Testis (tissue), 3 donors: ENCODE results near the gene MYMX. TPM values are rescaled to one million over a fixed set of nuclear protein-coding genes. Genes with fewer than 3 reads are reported as not detected.
A peak's percentile ranks its signal among the peaks of the same experiment; 100 is the strongest.

ENCODE experiments used
- DNase-seq: peaks from one replicate; pipeline ENCODE4 v3.0.0-alpha.2; 2019
- H3K27ac ChIP-seq, 2 donors: fragments of 200-600 bp; sonication (generic); one replicate each; pipeline ENCODE4 v1.5.1; 2019
- H3K27me3 ChIP-seq: fragments of 200-600 bp; sonication (generic); one replicate; pipeline ENCODE4 v1.5.1; 2019
- H3K36me3 ChIP-seq: fragments of 200-600 bp; sonication (generic); one replicate; pipeline ENCODE4 v1.5.1; 2017; ENCODE audit warnings: low read depth; ENCODE audit errors: missing control alignments
- H3K4me1 ChIP-seq: fragments of 200-600 bp; sonication (generic); one replicate; pipeline ENCODE4 v1.5.1; 2019
- H3K4me3 ChIP-seq, 2 donors: fragments of 200-600 bp; sonication (generic); one replicate each; pipeline ENCODE4 v1.5.1; 2017 to 2019
- H3K9me3 ChIP-seq: fragments of 200-600 bp; sonication (generic); one replicate; pipeline ENCODE4 v1.5.1; 2017
- POLR2A ChIP-seq: fragments of 450-650 bp; IDR thresholded peaks from one replicate; pipeline ENCODE4 v1.6.1; 2017; ENCODE audit warnings: antibody characterized with exemption, mild to moderate bottlenecking, moderate library complexity
- WGBS, 2 donors: methylation state at CpG; one replicate each; pipeline ENCODE4 v1.1.5; 2018; 5-methylcytosine and 5-hydroxymethylcytosine counted together
- intact Hi-C: fragments of 100-400 bp; cut with DNase I; formaldehyde crosslinking; loops from one replicate; pipeline ENCODE4 v1.15.1; 2023; ENCODE audit warnings: low total_unique reads
- polyA plus RNA-seq: library from polyadenylated mRNA; stranded (reverse); fragments of 350-450 nt; fragmentation: Illumina TruSeq; extraction: RNeasy Lipid Tissue Mini Kit (QIAGEN cat#74804); gene quantifications from one replicate; pipeline ENCODE4 v1.2.3, GENCODE V29; 2014; ENCODE audit warnings: low read depth, low replicate concordance; ENCODE audit not compliant: insufficient read depth
- total RNA-seq, 2 donors: library from RNA; depleted of rRNA; stranded (reverse); fragments of >200 nt; gene quantifications; one replicate each; pipeline ENCODE4 v1.2.3, GENCODE V29; 2016
- TF ChIP-seq, protein P1 (sequence below), 3 experiments: fragments of 450-650 bp in 2 of 3; fragments of 200-600 bp in 1 of 3; sonication (generic) in 1 of 3; IDR thresholded peaks; one replicate each; pipeline ENCODE4 v1.5.1; 2016 to 2019; ENCODE audit warnings: antibody characterized with exemption in 3 of 3, mild to moderate bottlenecking in 2 of 3, moderate library complexity in 1 of 3

MYMX gene
- total and polyA plus RNA-seq, 3 donors from 2014 or later, result 0.73 to 0.87 TPM; not detected in 1

DNA sequence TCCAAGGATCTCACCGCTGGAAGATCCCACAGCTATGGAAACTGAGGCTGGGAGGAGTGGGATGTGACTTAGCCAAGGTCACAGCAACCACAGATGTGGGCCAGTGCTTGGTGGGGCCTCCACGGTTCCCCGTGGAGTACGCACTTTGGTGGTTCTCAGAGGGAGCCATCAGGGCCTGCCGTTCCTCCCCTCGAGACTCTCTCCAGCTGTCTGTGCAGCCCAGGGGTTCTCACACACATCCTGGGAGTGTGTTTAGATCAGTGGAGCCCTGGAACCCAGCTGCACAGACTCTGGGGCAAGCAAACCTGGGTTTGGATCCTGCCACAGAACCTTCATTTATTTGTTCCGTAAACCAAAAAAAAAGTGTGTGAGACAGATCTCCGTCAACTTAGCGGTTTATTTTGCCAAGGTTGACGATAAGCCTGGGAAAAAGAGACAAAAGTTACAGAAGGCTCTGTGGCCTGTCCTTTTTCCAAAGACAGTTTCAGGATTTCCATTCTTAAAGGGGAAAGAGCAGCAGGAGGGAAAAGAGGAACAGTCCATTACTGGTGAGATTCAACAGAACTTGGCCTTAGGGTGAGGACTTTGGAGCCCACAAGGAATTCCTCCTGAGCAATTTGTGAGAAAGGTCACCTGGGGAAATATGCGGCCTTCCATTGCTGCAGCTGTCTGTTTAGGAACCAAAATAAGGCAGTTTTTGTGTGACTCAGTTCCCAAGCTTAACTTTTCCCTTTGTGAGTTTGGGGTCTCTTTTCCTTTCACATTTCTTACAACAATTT lies 13.6 kb upstream of the MYMX start:
- intact Hi-C loops, result no loop called here
- H3K4me3 ChIP-seq, result no peak overlapping the region
- H3K36me3 ChIP-seq, result no peaks in the 10 kb centered on the region
- no peaks in the 10 kb centered on the region for H3K27me3 ChIP-seq
- peak overlapping the region in 1 of 2 donors; percentile 60 for H3K27ac ChIP-seq
- DNase-seq, result no peak
- no peaks in the 10 kb centered on the region for H3K9me3 ChIP-seq
- TF ChIP-seq POLR2A, result no peak
- TF ChIP-seq, protein P1, sequence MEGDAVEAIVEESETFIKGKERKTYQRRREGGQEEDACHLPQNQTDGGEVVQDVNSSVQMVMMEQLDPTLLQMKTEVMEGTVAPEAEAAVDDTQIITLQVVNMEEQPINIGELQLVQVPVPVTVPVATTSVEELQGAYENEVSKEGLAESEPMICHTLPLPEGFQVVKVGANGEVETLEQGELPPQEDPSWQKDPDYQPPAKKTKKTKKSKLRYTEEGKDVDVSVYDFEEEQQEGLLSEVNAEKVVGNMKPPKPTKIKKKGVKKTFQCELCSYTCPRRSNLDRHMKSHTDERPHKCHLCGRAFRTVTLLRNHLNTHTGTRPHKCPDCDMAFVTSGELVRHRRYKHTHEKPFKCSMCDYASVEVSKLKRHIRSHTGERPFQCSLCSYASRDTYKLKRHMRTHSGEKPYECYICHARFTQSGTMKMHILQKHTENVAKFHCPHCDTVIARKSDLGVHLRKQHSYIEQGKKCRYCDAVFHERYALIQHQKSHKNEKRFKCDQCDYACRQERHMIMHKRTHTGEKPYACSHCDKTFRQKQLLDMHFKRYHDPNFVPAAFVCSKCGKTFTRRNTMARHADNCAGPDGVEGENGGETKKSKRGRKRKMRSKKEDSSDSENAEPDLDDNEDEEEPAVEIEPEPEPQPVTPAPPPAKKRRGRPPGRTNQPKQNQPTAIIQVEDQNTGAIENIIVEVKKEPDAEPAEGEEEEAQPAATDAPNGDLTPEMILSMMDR (IDR thresholded peaks at IDR 0.05), result no peak
- peaks cover 11% of the 10 kb centered on the region for H3K4me1 ChIP-seq
- WGBS, 2 donors, result 53 to 57% methylated on average over 7 to 11 of the region's 11 CpGs

GRCh38 chr6:44203955-44204354 lies 12.8 kb upstream of the MYMX start:
- H3K9me3 ChIP-seq, result no peaks in the 10 kb centered on the region
- no peak for DNase-seq
- H3K4me3 ChIP-seq, result no peak overlapping the region
- peaks cover 11% of the 10 kb centered on the region for H3K4me1 ChIP-seq
- no peaks in the 10 kb centered on the region for H3K36me3 ChIP-seq
- intact Hi-C loops, result no loop called here
- TF ChIP-seq POLR2A, result no peak
- TF ChIP-seq, protein P1 (IDR thresholded peaks at IDR 0.05), result no peak
- no peaks in the 10 kb centered on the region for H3K27me3 ChIP-seq
- H3K27ac ChIP-seq, result no peak overlapping the region
- WGBS, 2 donors, result 88 to 94% methylated on average over 6 of the region's 6 CpGs

DNA sequence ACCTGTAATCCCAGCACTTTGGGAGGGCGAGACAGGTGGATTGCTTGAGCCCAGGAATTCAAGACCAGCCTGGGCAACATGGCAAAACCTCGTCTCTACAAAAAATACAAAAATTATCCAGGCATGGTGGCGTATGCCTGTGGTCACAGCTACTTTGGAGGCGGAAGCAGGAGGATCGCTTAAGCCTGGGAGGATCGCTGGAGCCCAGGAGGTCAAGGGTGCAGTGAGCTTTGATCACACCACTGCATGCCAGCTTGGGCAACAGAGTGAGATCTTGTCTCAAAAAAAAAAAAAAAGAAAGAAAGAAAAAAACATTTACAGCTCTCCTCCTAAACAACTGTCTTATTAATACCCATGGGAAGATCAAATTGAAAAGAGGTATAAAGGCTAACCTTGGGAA lies 8.8 kb upstream of the MYMX start:
- TF ChIP-seq, protein P1 (IDR thresholded peaks at IDR 0.05), result no peak
- TF ChIP-seq POLR2A, result no peak
- Histone ChIP-seq H3K4me3 (no peak overlapping the region), H3K27ac (no peak overlapping the region), H3K36me3 (no peaks in the 10 kb centered on the region), H3K27me3 (no peaks in the 10 kb centered on the region), H3K4me1 (peaks cover 5% of the 10 kb centered on the region), H3K9me3 (no peaks in the 10 kb centered on the region)
- intact Hi-C loops, result no loop called here
- 87 to 90% methylated on average over 6 of the region's 6 CpGs for WGBS, 2 donors
- DNase-seq, result no peak

DNA sequence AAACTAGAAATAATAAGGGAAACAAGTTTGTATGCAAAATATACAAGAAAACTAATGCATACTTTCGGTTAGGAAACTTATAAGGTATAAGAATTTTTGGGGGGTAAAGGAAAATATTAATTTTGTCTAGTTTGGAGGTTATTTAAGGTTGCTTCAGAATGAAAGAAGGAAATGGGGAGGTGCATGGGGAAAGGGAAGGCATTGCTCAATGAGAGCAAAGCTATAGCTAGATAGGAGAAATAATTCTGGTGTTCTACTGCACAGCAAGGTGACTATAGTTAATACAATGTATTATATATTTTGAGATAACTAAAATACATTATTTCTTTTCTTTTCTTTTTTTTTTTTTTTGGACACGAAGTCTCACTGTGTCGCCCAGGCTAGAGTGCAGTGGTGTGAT lies 5.4 kb upstream of the MYMX start:
- Histone ChIP-seq H3K9me3 (no peaks in the 10 kb centered on the region), H3K36me3 (no peaks in the 10 kb centered on the region), H3K4me1 (no peaks in the 10 kb centered on the region), H3K27me3 (no peaks in the 10 kb centered on the region), H3K27ac (no peak overlapping the region), H3K4me3 (no peak overlapping the region)
- intact Hi-C loops, result no loop called here
- 74 to 75% methylated on average over 3 of the region's 3 CpGs for WGBS, 2 donors
- TF ChIP-seq, protein P1 (IDR thresholded peaks at IDR 0.05), result no peak
- no peak for DNase-seq

GRCh38 chr6:44214307-44214706 lies 2.4 kb upstream of the MYMX start:
- Histone ChIP-seq H3K27ac (no peak overlapping the region), H3K4me1 (peaks cover 19% of the 10 kb centered on the region), H3K27me3 (no peaks in the 10 kb centered on the region), H3K36me3 (no peaks in the 10 kb centered on the region), H3K9me3 (no peaks in the 10 kb centered on the region), H3K4me3 (no peak overlapping the region)
- WGBS, 2 donors, result 92 to 97% methylated on average over 6 of the region's 6 CpGs
- no peak for TF ChIP-seq POLR2A
- TF ChIP-seq, protein P1 (IDR thresholded peaks at IDR 0.05), result no peak
- intact Hi-C loops, result no loop called here
- no peak for DNase-seq
